CMK (cell line): ENCODE results near the gene RSBN1L.
A peak's percentile ranks its signal among the peaks of the same experiment; 100 is the strongest.

Experiments
- DNase-seq: peaks from one replicate; pipeline ENCODE4 v3.0.0-alpha.2; 2010; ENCODE audit warnings: low read depth

RSBN1L gene

GRCh38 chr7:77731716-77732115, 35.5 kb downstream of the RSBN1L start:
- no peak for DNase-seq

GRCh38 chr7:77734659-77735421, 38.6 kb downstream of the RSBN1L start:
- no peak for DNase-seq

GRCh38 chr7:77735457-77735856, 39.2 kb downstream of the RSBN1L start:
- no peak for DNase-seq

GRCh38 chr7:77736991-77737390, 40.7 kb downstream of the RSBN1L start:
- no peak for DNase-seq

- no peak for DNase-seq
These were observed 42.1 kb downstream of the RSBN1L start for GRCh38 chr7:77738382-77738781.

- DNase-seq, result no peak
These were observed 42.6 kb downstream of the RSBN1L start for GRCh38 chr7:77738871-77739270.

- no peak for DNase-seq
These were observed 44.0 kb downstream of the RSBN1L start for GRCh38 chr7:77740257-77740656.

GRCh38 chr7:77743518-77743917, 47.3 kb downstream of the RSBN1L start:
- DNase-seq, result no peak

GRCh38 chr7:77745746-77746145, 49.5 kb downstream of the RSBN1L start:
- DNase-seq, result no peak

- DNase-seq, result no peak
These were observed 50.0 kb downstream of the RSBN1L start for GRCh38 chr7:77746164-77746823.

- DNase-seq, result no peak
These were observed 50.5 kb downstream of the RSBN1L start for GRCh38 chr7:77746824-77747165.

- DNase-seq, result no peak
These were observed 50.9 kb downstream of the RSBN1L start for GRCh38 chr7:77747178-77747577.

GRCh38 chr7:77747718-77748117, 51.5 kb downstream of the RSBN1L start:
- no peak for DNase-seq

- peak; percentile 37 for DNase-seq
These were observed 55.8 kb downstream of the RSBN1L start for GRCh38 chr7:77752016-77752415.

GRCh38 chr7:77753173-77753572, 56.9 kb downstream of the RSBN1L start:
- DNase-seq, result no peak

- DNase-seq, result no peak
These were observed 61.3 kb downstream of the RSBN1L start for GRCh38 chr7:77757589-77757988.

- DNase-seq, result peak; percentile 25
These were observed 63.1 kb downstream of the RSBN1L start for GRCh38 chr7:77759294-77759889.

- DNase-seq, result no peak
These were observed 64.7 kb downstream of the RSBN1L start for GRCh38 chr7:77760809-77761453.

- DNase-seq, result no peak
These were observed 69.2 kb downstream of the RSBN1L start for GRCh38 chr7:77765481-77765880.

- no peak for DNase-seq
These were observed 69.9 kb downstream of the RSBN1L start for GRCh38 chr7:77765906-77766800.

GRCh38 chr7:77766801-77767605, 70.7 kb downstream of the RSBN1L start:
- DNase-seq, result no peak
